ENCODE data around the gene INPP4B. TPM values are rescaled to one million over a fixed set of nuclear protein-coding genes. Genes with fewer than 3 reads are reported as not detected.

The INPP4B gene
- total RNA-seq, 1 experiment from 2014 or later, result 14.3 TPM

DNA sequence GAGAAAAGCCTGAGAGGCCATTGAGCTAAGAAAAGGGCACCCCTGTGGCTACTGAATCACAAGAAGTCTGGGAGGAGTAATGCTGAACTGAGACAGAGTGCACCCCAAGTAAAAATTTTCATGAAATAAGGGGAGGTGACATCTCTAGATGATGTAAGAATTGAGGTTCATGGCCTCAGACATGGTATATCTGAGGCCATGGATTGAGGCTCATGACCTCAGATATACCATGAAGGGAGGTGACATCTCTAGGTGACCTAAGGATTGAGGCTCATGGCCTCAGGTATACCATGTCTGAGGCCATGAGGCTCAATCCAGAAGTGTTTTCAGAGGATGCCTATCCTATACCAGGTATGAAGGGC is 560.9 kb downstream of the INPP4B start:
- H3K4me3 ChIP-seq (replicated peaks in 1 of 2; ENCODE audit: low read depth in 1 of 2, low read length in 2 of 2), result no peak overlapping the region
- H3K4me1 ChIP-seq (ENCODE audit: control insufficient read depth in 1 of 2, insufficient read depth in 2 of 2, low read length in 2 of 2), result peaks cover 0 to 6% of the 10 kb centered on the region in 2 experiments; a peak in 1 of 4 replicates
- no peaks in the 10 kb centered on the region for H3K36me3 ChIP-seq (ENCODE audit: control insufficient read depth in 1 of 2, insufficient read depth in 2 of 2, low read length in 2 of 2)
- H3K9ac ChIP-seq (ENCODE audit: low read length), result no peak overlapping the region
- H4K20me1 ChIP-seq (ENCODE audit: insufficient read depth), result no peaks in the 10 kb centered on the region
- ChIA-PET CTCF (no interaction called here), POLR2A (no interaction called here), RAD21 (ENCODE audit: low non-redundant PET in 1 of 2, low total read pairs in 2 of 2, uncharacterized antibody in 2 of 2, unreplicated experiment in 2 of 2) (no interaction called here)
- no peaks in the 10 kb centered on the region for H3K27me3 ChIP-seq (ENCODE audit: insufficient read depth, low read length)
- H2AFZ ChIP-seq (ENCODE audit: low read depth, low read length, poor library complexity, severe bottlenecking), result no peak overlapping the region
- TF ChIP-seq YY1 (IDR thresholded peaks at IDR 0.05; ENCODE audit: extremely low read depth, insufficient replicate concordance, low read depth, low read length) (no peak), EZH2 (IDR thresholded peaks at IDR 0.05) (no peak), EGR1 (IDR thresholded peaks at IDR 0.05; ENCODE audit: low read depth) (no peak), FOSL1 (IDR thresholded peaks at IDR 0.05; ENCODE audit: low read depth) (no peak), RAD21 (IDR thresholded peaks at IDR 0.05; ENCODE audit: low read depth) (no peak), ZFX (IDR thresholded peaks at IDR 0.05) (no peak), POLR2AphosphoS5 (IDR thresholded peaks at IDR 0.05; ENCODE audit: low read depth, low read length) (no peak), ZNF274 (IDR thresholded peaks at IDR 0.05; ENCODE audit: low read depth, low read length) (no peak), SRF (IDR thresholded peaks at IDR 0.05; ENCODE audit: low read depth) (no peak), CBX3 (IDR thresholded peaks at IDR 0.05; ENCODE audit: low read depth) (no peak)
- TF ChIP-seq, protein P1, sequence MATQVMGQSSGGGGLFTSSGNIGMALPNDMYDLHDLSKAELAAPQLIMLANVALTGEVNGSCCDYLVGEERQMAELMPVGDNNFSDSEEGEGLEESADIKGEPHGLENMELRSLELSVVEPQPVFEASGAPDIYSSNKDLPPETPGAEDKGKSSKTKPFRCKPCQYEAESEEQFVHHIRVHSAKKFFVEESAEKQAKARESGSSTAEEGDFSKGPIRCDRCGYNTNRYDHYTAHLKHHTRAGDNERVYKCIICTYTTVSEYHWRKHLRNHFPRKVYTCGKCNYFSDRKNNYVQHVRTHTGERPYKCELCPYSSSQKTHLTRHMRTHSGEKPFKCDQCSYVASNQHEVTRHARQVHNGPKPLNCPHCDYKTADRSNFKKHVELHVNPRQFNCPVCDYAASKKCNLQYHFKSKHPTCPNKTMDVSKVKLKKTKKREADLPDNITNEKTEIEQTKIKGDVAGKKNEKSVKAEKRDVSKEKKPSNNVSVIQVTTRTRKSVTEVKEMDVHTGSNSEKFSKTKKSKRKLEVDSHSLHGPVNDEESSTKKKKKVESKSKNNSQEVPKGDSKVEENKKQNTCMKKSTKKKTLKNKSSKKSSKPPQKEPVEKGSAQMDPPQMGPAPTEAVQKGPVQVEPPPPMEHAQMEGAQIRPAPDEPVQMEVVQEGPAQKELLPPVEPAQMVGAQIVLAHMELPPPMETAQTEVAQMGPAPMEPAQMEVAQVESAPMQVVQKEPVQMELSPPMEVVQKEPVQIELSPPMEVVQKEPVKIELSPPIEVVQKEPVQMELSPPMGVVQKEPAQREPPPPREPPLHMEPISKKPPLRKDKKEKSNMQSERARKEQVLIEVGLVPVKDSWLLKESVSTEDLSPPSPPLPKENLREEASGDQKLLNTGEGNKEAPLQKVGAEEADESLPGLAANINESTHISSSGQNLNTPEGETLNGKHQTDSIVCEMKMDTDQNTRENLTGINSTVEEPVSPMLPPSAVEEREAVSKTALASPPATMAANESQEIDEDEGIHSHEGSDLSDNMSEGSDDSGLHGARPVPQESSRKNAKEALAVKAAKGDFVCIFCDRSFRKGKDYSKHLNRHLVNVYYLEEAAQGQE (IDR thresholded peaks at IDR 0.05; ENCODE audit: low read depth), result no peak
- TF ChIP-seq, protein P2, sequence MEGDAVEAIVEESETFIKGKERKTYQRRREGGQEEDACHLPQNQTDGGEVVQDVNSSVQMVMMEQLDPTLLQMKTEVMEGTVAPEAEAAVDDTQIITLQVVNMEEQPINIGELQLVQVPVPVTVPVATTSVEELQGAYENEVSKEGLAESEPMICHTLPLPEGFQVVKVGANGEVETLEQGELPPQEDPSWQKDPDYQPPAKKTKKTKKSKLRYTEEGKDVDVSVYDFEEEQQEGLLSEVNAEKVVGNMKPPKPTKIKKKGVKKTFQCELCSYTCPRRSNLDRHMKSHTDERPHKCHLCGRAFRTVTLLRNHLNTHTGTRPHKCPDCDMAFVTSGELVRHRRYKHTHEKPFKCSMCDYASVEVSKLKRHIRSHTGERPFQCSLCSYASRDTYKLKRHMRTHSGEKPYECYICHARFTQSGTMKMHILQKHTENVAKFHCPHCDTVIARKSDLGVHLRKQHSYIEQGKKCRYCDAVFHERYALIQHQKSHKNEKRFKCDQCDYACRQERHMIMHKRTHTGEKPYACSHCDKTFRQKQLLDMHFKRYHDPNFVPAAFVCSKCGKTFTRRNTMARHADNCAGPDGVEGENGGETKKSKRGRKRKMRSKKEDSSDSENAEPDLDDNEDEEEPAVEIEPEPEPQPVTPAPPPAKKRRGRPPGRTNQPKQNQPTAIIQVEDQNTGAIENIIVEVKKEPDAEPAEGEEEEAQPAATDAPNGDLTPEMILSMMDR (IDR thresholded peaks at IDR 0.05 in 2 of 3, conservative IDR thresholded peaks at IDR 0.05 in 1 of 3; ENCODE audit: borderline replicate concordance in 1 of 3, insufficient read depth in 1 of 3, low read depth in 2 of 3, low read length in 2 of 3), result no peak
- H3K79me2 ChIP-seq (ENCODE audit: insufficient read depth, low read length), result no peaks in the 10 kb centered on the region
- intact Hi-C loops (cut with micrococcal nuclease), result no loop called here
- no peaks in the 10 kb centered on the region for H3K9me2 ChIP-seq (ENCODE audit: insufficient read depth)
- H3K27ac ChIP-seq (ENCODE audit: low read depth, low read length), result no peak overlapping the region
- no TSS peak for BruUV-seq (replicated peaks)
- no peaks in the 10 kb centered on the region for H3K9me3 ChIP-seq (ENCODE audit: control insufficient read depth in 1 of 2, insufficient read depth in 1 of 2, low read depth in 1 of 2, low read length in 2 of 2)
- no peak for DNase-seq (ENCODE audit: low read depth, low spot score)
- no peak overlapping the region for H3K4me2 ChIP-seq (ENCODE audit: low read length)
- no peak for ATAC-seq
